Stomach smooth muscle (tissue), 2 donors: ENCODE results near the gene CDR2.
"Not testable (repeated sequence)": the region's sequence is repeated elsewhere in the genome, so short reads cannot be mapped to it uniquely, and the experiment has no call there.

Experiments used
- H3K27ac ChIP-seq: one replicate; pipeline ENCODE4 v1.7.0; 2013; ENCODE audit warnings: mild to moderate bottlenecking, low read length, inconsistent platforms
- H3K27me3 ChIP-seq, 2 donors: one replicate each; pipeline ENCODE4 v1.7.0; 2013; ENCODE audit warnings: low read length in 2 of 2; ENCODE audit not compliant: insufficient read depth in 2 of 2, control insufficient read depth in 1 of 2
- H3K36me3 ChIP-seq, 2 donors: one replicate each; pipeline ENCODE4 v1.7.0; 2013; ENCODE audit warnings: low read length in 2 of 2; ENCODE audit not compliant: control insufficient read depth in 2 of 2, insufficient read depth in 2 of 2
- H3K4me1 ChIP-seq: one replicate; pipeline ENCODE4 v1.7.0; 2013; ENCODE audit warnings: low read length; ENCODE audit not compliant: control insufficient read depth, insufficient read depth
- H3K4me3 ChIP-seq, 2 donors: one replicate each; pipeline ENCODE4 v1.7.0; 2013; ENCODE audit warnings: low read length in 2 of 2
- H3K9ac ChIP-seq, 2 donors: one replicate each; pipeline ENCODE4 v1.7.0; 2013; ENCODE audit warnings: low read length in 2 of 2, mild to moderate bottlenecking in 1 of 2
- H3K9me3 ChIP-seq, 2 donors: one replicate each; pipeline ENCODE4 v1.7.0; 2013; ENCODE audit warnings: low read length in 2 of 2; ENCODE audit not compliant: control insufficient read depth in 2 of 2
- donor health status: healthy.
- donor health status: Pancreatic carcinoma.

The CDR2 gene

DNA sequence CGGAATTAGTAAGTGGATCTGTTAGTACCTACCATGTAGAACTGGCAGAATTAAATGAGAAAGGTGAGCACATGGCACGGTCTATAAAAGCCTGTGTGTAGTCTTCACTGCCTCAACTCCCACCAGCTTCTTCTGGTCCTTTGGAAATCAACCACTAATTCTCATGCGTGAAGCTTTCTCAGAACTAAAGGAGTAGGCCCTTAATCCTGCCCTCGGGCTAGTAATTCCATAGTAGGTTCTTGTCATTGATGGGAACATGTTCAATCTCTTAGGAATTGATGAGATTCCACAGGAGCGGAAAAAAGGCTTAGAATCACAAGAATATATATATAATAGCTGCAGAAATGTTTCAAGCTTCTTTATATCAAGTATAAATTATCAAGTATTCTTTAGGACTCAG lies 21.7 kb downstream of the CDR2 start:
- H3K9ac ChIP-seq, result peak overlapping the region in 1 of 2 donors; percentile 36
- no peak overlapping the region for H3K27ac ChIP-seq
- H3K9me3 ChIP-seq, result no peaks in the 10 kb centered on the region
- H3K27me3 ChIP-seq, result no peaks in the 10 kb centered on the region
- peaks cover 17 to 21% of the 10 kb centered on the region in 2 donors for H3K36me3 ChIP-seq
- H3K4me3 ChIP-seq, result peak overlapping the region in 1 of 2 donors; percentile 44
- H3K4me1 ChIP-seq, result peaks cover 11% of the 10 kb centered on the region

DNA sequence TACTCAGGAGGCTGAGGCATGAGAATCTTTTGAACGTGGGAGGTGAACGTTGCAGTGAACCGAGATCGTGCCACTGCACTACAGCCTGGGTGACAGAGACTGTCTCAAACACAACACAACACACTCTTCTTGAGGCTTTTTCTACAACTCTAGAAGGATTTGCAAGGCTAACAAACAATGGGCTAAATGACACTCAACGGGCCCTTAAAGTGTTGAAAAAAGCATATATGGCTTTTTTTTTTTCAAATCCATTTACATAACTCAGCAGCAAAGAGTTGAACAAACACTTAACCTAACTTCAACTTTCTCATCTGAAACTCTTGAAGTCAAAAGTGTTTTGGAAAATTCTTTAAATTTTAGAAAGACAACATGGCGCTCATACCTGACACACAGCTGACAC lies 22.3 kb downstream of the CDR2 start:
- Histone ChIP-seq H3K27ac (no peak overlapping the region), H3K4me3 (no peak overlapping the region), H3K36me3 (peaks cover 21 to 22% of the 10 kb centered on the region in 2 donors), H3K27me3 (no peaks in the 10 kb centered on the region), H3K9me3 (no peaks in the 10 kb centered on the region), H3K9ac (no peak overlapping the region), H3K4me1 (peaks cover 16% of the 10 kb centered on the region)

DNA sequence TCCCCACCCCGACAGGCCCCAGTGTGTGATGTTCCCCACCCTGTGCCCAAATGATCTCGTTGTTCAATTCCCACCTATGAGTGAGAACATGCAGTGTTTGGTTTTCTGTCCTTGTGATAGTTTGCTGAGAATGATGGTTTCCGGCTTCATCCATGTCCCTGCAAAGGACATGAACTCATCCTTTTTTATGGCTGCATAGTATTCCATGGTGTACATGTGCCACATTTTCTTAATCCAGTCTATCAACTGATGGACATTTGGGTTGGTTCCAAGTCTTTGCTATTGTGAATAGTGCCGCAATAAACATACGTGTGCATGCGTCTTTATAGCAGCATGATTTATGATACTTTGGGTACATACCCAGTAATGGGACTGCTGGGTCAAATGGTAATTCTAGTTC lies 23.4 kb downstream of the CDR2 start:
- Histone ChIP-seq H3K36me3 (peaks cover 21 to 28% of the 10 kb centered on the region in 2 donors), H3K4me1 (peaks cover 26% of the 10 kb centered on the region)
- H3K9ac ChIP-seq, H3K9me3 ChIP-seq, H3K4me3 ChIP-seq, H3K27ac ChIP-seq, H3K27me3 ChIP-seq: not testable (repeated sequence)

DNA sequence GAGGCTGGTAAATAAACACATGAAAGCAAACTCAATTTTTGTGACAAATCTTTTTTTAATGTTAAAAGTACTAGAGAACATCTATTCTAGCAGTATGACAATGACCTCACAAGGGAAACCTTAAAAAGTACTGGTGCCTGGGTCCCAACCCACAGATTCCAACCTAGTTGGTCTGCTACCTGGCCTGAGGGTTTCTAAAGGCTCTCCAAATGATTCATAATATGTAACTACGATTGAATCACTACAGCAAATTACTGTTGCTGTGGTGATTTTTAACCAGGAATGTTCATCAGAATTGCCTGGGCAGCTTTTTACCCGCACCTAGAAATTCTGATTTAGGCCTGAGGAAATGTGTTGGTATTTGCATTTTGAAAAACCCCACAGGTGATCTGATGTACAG lies 26.1 kb downstream of the CDR2 start:
- Histone ChIP-seq H3K4me3 (no peak overlapping the region), H3K36me3 (peaks cover 21 to 28% of the 10 kb centered on the region in 2 donors), H3K27me3 (no peaks in the 10 kb centered on the region), H3K9ac (no peak overlapping the region), H3K4me1 (peaks cover 25% of the 10 kb centered on the region), H3K9me3 (no peaks in the 10 kb centered on the region), H3K27ac (peak overlapping the region; percentile 77)

DNA sequence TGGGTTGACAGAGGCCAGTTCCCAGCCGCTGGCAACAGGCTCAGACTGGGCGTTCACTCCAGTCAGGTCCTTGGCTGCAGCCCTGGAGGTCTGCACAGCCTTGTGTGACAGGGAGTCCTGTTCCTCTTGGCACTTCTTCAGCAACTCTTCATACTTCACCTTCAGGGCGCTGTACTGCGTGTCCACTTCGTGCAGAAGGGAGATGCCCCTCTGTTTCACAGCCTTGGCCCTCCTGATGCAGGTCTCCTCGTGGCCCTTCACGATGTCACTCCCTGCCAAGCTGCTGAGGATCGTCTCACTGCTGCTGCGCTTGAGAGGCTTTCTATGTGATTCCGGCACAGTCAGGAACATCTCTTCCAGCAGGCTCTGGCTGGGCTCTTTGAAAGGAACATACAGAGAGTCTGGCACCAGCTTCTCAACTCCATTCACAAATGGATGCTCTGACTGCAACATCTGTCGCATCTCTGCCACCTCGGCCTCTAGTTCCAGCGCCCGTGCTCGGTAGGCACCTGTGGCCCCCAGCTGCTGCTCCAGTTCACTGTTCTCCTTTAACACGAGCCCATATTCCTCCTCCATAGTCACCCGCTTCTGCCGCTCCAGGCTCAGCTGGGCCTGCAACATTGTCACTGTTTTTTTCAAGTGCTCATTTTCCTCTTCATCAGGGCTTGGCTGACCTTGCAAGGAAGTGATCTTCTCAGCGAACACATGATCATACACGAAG lies 27.2 kb downstream of the CDR2 start:
- no peaks in the 10 kb centered on the region for H3K27me3 ChIP-seq
- H3K27ac ChIP-seq, result peak overlapping the region; percentile 77
- no peaks in the 10 kb centered on the region for H3K9me3 ChIP-seq
- peaks cover 24% of the 10 kb centered on the region in 2 donors for H3K36me3 ChIP-seq
- no peak overlapping the region for H3K4me3 ChIP-seq
- peaks cover 18% of the 10 kb centered on the region for H3K4me1 ChIP-seq
- no peak overlapping the region for H3K9ac ChIP-seq

DNA sequence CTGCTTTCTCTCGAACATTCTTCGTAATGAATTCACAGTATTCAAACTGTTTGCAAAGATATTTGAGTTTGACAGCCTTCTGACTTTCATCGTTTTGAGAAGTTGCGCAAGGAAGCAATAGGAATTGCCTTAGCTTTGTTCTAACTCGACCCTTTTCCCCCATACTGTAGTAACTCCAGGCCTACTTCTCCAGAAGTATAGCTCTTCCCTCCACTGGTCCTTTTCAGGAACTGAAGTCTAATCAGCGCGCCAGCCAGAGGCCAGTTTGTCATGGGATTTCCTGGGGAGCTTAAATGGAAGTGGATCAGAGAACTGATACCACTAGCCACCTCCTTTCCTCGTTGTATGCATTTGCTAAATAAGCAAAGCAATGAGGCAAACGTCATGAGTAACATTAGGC lies 27.9 kb downstream of the CDR2 start:
- Histone ChIP-seq H3K27ac (peak overlapping the region; percentile 77), H3K9me3 (no peaks in the 10 kb centered on the region), H3K36me3 (peaks cover 20 to 24% of the 10 kb centered on the region in 2 donors), H3K4me1 (peaks cover 18% of the 10 kb centered on the region), H3K4me3 (peak overlapping the region in 1 of 2 donors; percentile 40), H3K9ac (no peak overlapping the region), H3K27me3 (no peaks in the 10 kb centered on the region)

DNA sequence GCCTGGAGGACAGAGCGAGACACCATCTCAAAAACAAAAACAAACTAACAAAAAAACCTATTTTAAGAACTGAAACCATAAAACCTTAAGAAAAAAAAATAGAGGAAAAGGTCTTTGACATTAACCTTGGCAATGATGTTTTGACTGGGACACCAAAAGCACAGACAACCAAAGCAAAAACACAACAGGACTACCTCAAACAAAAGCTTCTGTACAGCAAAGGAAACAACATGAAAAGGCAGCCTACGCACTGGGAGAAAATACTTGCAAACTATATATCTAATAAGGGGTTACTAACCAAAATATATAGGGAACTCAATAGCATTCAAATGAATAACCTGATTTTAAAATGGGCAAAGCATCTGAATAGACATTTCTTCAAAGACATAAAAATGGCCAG lies 32.3 kb downstream of the CDR2 start:
- Histone ChIP-seq H3K9ac (no peak overlapping the region), H3K4me1 (peaks cover 11% of the 10 kb centered on the region), H3K36me3 (peaks cover 3 to 7% of the 10 kb centered on the region in 2 donors), H3K27me3 (no peaks in the 10 kb centered on the region), H3K27ac (no peak overlapping the region), H3K9me3 (no peaks in the 10 kb centered on the region), H3K4me3 (no peak overlapping the region)

DNA sequence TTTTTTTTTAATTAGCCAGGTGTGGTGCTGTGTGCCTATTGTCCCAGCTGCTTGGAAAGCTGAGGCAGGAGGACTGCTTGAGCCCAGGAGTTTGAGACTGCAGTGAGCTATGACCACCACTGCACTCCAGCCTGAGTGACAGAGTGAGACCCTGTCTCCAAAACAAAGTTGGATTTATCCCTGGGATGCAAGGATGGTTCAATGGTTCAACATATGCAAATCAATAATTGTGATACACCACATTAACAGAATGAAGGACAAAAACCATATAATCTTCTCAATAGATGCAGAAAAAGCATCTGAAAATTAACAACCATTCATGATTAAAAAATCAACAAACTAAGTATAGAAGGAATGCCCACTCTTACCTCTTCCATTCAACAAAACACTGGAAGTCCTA lies 33.5 kb downstream of the CDR2 start:
- Histone ChIP-seq H3K27me3 (no peaks in the 10 kb centered on the region), H3K9ac (no peak overlapping the region), H3K4me3 (no peak overlapping the region), H3K36me3 (peaks cover 3 to 6% of the 10 kb centered on the region in 2 donors), H3K4me1 (peaks cover 2% of the 10 kb centered on the region), H3K9me3 (no peaks in the 10 kb centered on the region), H3K27ac (no peak overlapping the region)

DNA sequence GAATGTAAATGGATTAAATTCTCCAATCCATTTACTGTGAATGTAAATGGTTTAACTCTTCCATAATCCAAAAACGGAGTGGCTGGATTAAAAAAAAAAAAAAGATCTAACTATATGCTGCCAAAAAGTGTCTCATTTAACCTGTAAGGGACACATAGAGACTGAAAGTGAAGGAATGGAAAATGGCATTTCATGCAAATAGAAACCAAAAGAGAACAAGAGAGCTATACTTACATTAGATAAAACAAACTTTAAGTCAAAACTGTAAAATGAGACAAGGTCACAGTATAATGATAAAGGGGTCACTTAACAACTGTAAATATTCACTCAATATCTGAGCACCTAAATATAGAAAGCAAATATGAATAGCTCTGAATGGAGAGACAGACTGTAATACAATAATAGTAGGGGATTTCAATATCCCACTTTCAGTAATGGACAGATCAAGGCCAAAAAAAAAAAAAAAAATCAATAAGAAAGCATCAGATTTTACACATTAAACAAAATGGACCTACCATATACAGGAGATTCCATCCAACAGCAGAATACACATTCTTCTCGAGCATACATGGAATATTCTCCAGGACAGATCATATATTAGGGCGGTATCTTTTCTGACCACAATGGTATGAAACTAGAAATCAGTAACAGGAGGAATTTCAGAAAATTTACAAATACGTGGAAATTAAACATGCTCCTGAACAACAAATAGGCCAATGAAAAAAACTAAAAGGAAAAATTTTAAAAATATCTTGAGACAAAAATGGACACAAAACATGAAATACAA lies 36.4 kb downstream of the CDR2 start:
- Histone ChIP-seq H3K4me1 (no peaks in the 10 kb centered on the region), H3K4me3 (no peak overlapping the region), H3K9ac (no peak overlapping the region), H3K9me3 (no peaks in the 10 kb centered on the region), H3K27me3 (no peaks in the 10 kb centered on the region), H3K36me3 (peaks cover 25 to 29% of the 10 kb centered on the region in 2 donors), H3K27ac (no peak overlapping the region)

DNA sequence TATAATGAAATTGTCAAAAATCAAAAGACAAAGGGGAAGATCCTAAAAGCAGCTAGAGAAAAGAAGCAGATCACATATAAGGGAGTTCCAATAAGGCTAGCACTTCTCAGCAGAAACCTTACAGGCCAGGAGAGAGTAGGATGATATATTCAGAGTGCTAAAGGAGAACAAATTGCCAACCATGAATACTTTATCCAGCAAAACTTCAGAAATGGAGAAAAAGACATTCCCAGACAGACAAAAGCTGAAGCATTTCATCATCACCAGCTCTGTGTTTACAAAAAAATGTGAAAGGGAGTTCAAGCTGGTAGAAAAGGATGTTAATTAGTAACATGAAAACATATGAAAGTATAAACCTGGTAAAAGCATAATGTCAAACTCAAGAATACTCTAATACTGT lies 37.4 kb downstream of the CDR2 start:
- Histone ChIP-seq H3K27ac (no peak overlapping the region), H3K9me3 (no peaks in the 10 kb centered on the region), H3K27me3 (no peaks in the 10 kb centered on the region), H3K36me3 (peaks cover 28 to 30% of the 10 kb centered on the region in 2 donors), H3K4me3 (no peak overlapping the region), H3K4me1 (no peaks in the 10 kb centered on the region), H3K9ac (no peak overlapping the region)

DNA sequence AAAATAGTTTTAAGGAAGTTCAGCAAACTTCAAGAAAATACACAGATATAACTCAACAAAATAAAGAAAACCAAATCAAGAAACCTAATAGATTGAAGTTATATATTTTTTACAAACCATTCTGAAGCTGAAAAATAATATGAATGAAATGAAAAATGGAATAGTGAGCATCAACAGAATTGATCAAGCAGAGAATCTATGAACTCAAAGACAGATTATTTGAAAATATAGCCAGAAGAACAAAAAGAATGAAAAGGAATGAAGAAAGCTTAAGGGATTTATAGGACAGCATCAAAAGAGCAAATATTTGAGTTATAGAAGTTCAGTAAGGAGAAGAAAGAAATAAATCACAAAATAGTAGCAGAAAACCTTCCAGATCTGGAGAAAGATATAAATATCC lies 37.8 kb downstream of the CDR2 start:
- Histone ChIP-seq H3K27me3 (no peaks in the 10 kb centered on the region), H3K9ac (no peak overlapping the region), H3K36me3 (peaks cover 33 to 35% of the 10 kb centered on the region in 2 donors), H3K9me3 (no peaks in the 10 kb centered on the region), H3K4me1 (no peaks in the 10 kb centered on the region), H3K27ac (no peak overlapping the region), H3K4me3 (no peak overlapping the region)
